H1 (cell line): ENCODE measurements around the gene PHC3. TPM values are rescaled to one million over a fixed set of nuclear protein-coding genes. Genes with fewer than 3 reads are reported as not detected.

Experiments used
- CTCF ChIA-PET: fragments of 300-600 bp; sonication (Branson Sonifier 250); formaldehyde crosslinking; loops from one replicate; lab custom pipeline; 2021; ENCODE audit not compliant: partially characterized antibody; lab: Charles Lee
- POLR2A ChIA-PET: fragments of 300-600 bp; sonication (Branson Sonifier 250); formaldehyde crosslinking; loops from one replicate; lab custom pipeline; 2021; ENCODE audit warnings: inconsistent platforms; ENCODE audit not compliant: partially characterized antibody; lab: Charles Lee
- DNase-seq, 2 experiments: peaks; one replicate each; pipeline versions ENCODE4 v3.0.0 to v3.0.0-alpha.2; 2010 to 2022; ENCODE audit warnings: low spot score in 2 of 2, low read depth in 1 of 2, mixed read lengths in 1 of 2
- FAIRE-seq: peaks from 2 replicates; lab custom pipeline; 2011; peaks lifted over from hg19 to GRCh38; lab: Jason Lieb, UNC
- H2AFZ ChIP-seq: 2 replicates; pipeline ENCODE4 v1.8.1; 2012; ENCODE audit warnings: low read length, inconsistent platforms
- H2AK5ac ChIP-seq: 2 replicates; pipeline ENCODE4 v1.6.1; 2013; ENCODE audit warnings: low read depth, low read length
- H2BK120ac ChIP-seq: replicated peaks from 2 replicates; pipeline ENCODE3; 2013; ENCODE audit warnings: low read depth, low read length, inconsistent platforms
- H2BK12ac ChIP-seq: 2 replicates; pipeline ENCODE4 v1.6.1; 2013; ENCODE audit warnings: low read depth, low read length
- H2BK15ac ChIP-seq: 2 replicates; pipeline ENCODE4 v1.6.1; 2013; ENCODE audit warnings: low read length
- H2BK20ac ChIP-seq: 2 replicates; pipeline ENCODE4 v1.6.1; 2013; ENCODE audit warnings: low read length
- H2BK5ac ChIP-seq: 2 replicates; pipeline ENCODE4 v1.6.1; 2013; ENCODE audit warnings: low read depth, low read length
- H3K14ac ChIP-seq: 2 replicates; pipeline ENCODE4 v1.6.1; 2013; ENCODE audit warnings: inconsistent platforms; ENCODE audit not compliant: insufficient read length
- H3K18ac ChIP-seq: 2 replicates; pipeline ENCODE4 v1.6.1; 2013; ENCODE audit warnings: low read length; ENCODE audit errors: extremely low read depth
- H3K23ac ChIP-seq: 2 replicates; pipeline ENCODE4 v1.6.1; 2013; ENCODE audit warnings: inconsistent platforms; ENCODE audit not compliant: insufficient read length
- H3K23me2 ChIP-seq: 2 replicates; pipeline ENCODE4 v1.6.1; 2013; ENCODE audit warnings: low read depth, low read length
- H3K27ac ChIP-seq: 2 replicates; pipeline ENCODE4 v1.6.1; 2011; ENCODE audit warnings: low read depth, low read length, inconsistent platforms
- H3K27me3 ChIP-seq, 4 experiments: replicated peaks in 1 of 4; 1 replicate in 1 of 4; 2 replicates in 3 of 4; pipeline versions ENCODE4 v1.6.1 to v1.8.1; 2011 to 2013; ENCODE audit warnings: low read length in 3 of 4, mild to moderate bottlenecking in 3 of 4, inconsistent platforms in 2 of 4, mixed read lengths in 2 of 4, moderate library complexity in 1 of 4; ENCODE audit not compliant: control insufficient read depth in 3 of 4, insufficient read depth in 3 of 4; ENCODE audit errors: extremely low read depth in 1 of 4
- H3K36me3 ChIP-seq, 4 experiments: 2 replicates each; pipeline versions ENCODE4 v1.6.1 to v1.8.1; 2011 to 2013; ENCODE audit warnings: mild to moderate bottlenecking in 4 of 4, low read length in 3 of 4, moderate library complexity in 2 of 4, control low read depth in 1 of 4, inconsistent platforms in 1 of 4; ENCODE audit not compliant: insufficient read depth in 4 of 4, control insufficient read depth in 2 of 4
- H3K4ac ChIP-seq: replicated peaks from 2 replicates; pipeline ENCODE3; 2013; ENCODE audit warnings: low read length, low read depth, mixed read lengths, inconsistent platforms; ENCODE audit not compliant: insufficient read length
- H3K4me1 ChIP-seq, 4 experiments: replicated peaks in 1 of 4; 1 replicate in 1 of 4; 2 replicates in 3 of 4; pipeline versions ENCODE4 v1.6.1 to v1.8.1; 2011 to 2013; ENCODE audit warnings: low read length in 3 of 4, inconsistent platforms in 2 of 4, mixed read lengths in 1 of 4; ENCODE audit not compliant: insufficient read depth in 4 of 4, control insufficient read depth in 3 of 4
- H3K4me2 ChIP-seq, 2 experiments: 2 replicates each; pipeline versions ENCODE4 v1.6.1 to v1.8.1; 2011 to 2013; ENCODE audit warnings: low read depth in 2 of 2, low read length in 2 of 2, control low read depth in 1 of 2, inconsistent platforms in 1 of 2, mild to moderate bottlenecking in 1 of 2; ENCODE audit not compliant: insufficient read depth in 1 of 2
- H3K4me3 ChIP-seq, 4 experiments: fragments of 200-600, 300-600 bp in 1 of 4; sonication (generic), shearing (Covaris generic), sonication (Bioruptor Twin) in 1 of 4; 2 replicates each; pipeline versions ENCODE4 v1.5.1 to v1.8.1; 2011 to 2016; ENCODE audit warnings: low read length in 4 of 4, low read depth in 3 of 4, control low read depth in 2 of 4, inconsistent platforms in 2 of 4, mild to moderate bottlenecking in 2 of 4, mixed read lengths in 1 of 4, moderate library complexity in 1 of 4; ENCODE audit not compliant: insufficient read depth in 2 of 4; ENCODE audit errors: extremely low read depth in 1 of 4
- H3K56ac ChIP-seq: replicated peaks from 2 replicates; pipeline ENCODE3; 2013; ENCODE audit warnings: low read depth, mild to moderate bottlenecking, mixed read lengths, low read length, inconsistent platforms; ENCODE audit not compliant: insufficient read length
- H3K79me1 ChIP-seq: 2 replicates; pipeline ENCODE4 v1.6.1; 2013; ENCODE audit warnings: low read depth, low read length, control low read depth
- H3K79me2 ChIP-seq, 2 experiments: 2 replicates each; pipeline versions ENCODE4 v1.6.1 to v1.8.1; 2012 to 2013; ENCODE audit warnings: low read length in 2 of 2, mild to moderate bottlenecking in 2 of 2, inconsistent platforms in 1 of 2; ENCODE audit not compliant: insufficient read depth in 2 of 2, control insufficient read depth in 1 of 2
- H3K9ac ChIP-seq, 4 experiments: replicated peaks in 1 of 4; 1 replicate in 1 of 4; 2 replicates in 3 of 4; pipeline versions ENCODE4 v1.6.1 to v1.8.1; 2011 to 2013; ENCODE audit warnings: low read depth in 3 of 4, low read length in 3 of 4, control low read depth in 2 of 4, mild to moderate bottlenecking in 2 of 4, moderate library complexity in 2 of 4, inconsistent platforms in 1 of 4; ENCODE audit errors: extremely low read depth in 1 of 4
- H3K9me3 ChIP-seq, 2 experiments: 2 replicates each; pipeline versions ENCODE4 v1.6.1 to v1.8.1; 2012 to 2013; ENCODE audit warnings: mild to moderate bottlenecking in 2 of 2, moderate library complexity in 2 of 2, control low read depth in 1 of 2, inconsistent platforms in 1 of 2, low read depth in 1 of 2, low read length in 1 of 2, mixed read lengths in 1 of 2; ENCODE audit not compliant: insufficient read depth in 2 of 2
- H4K20me1 ChIP-seq, 2 experiments: replicated peaks in 1 of 2; 2 replicates each; pipeline versions ENCODE3 to v1.8.1; 2011 to 2013; ENCODE audit warnings: inconsistent platforms in 2 of 2, low read length in 2 of 2, mild to moderate bottlenecking in 1 of 2; ENCODE audit not compliant: insufficient read depth in 2 of 2, control insufficient read depth in 1 of 2
- H4K5ac ChIP-seq: 2 replicates; pipeline ENCODE4 v1.6.1; 2013; ENCODE audit warnings: low read length, low read depth, mixed read lengths, inconsistent platforms; ENCODE audit not compliant: insufficient read length
- H4K8ac ChIP-seq: 2 replicates; pipeline ENCODE4 v1.8.0; 2013; ENCODE audit warnings: mild to moderate bottlenecking, moderate library complexity, low read length, inconsistent platforms; ENCODE audit not compliant: insufficient read depth; ENCODE audit errors: extremely low read depth
- H4K91ac ChIP-seq: replicated peaks from 2 replicates; pipeline ENCODE3; 2013; ENCODE audit warnings: low read length, mixed read lengths, inconsistent platforms; ENCODE audit not compliant: insufficient read length
- ASH2L ChIP-seq: fragments of 200-600, 300-600 bp; sonication (generic); IDR thresholded peaks from one replicate; pipeline ENCODE4 v1.7.1; 2017; ENCODE audit warnings: low read length
- CREB1 ChIP-seq: IDR thresholded peaks from 2 replicates; pipeline ENCODE4 v1.6.1; 2012; ENCODE audit warnings: inconsistent platforms
- HDAC2 ChIP-seq, 2 experiments: fragments of 300-600 bp in 1 of 2; sonication (generic) in 1 of 2; IDR thresholded peaks; 2 replicates each; pipeline ENCODE4 v1.6.1; 2011 to 2012; ENCODE audit warnings: low read depth in 2 of 2, low read length in 2 of 2, mild to moderate bottlenecking in 2 of 2, moderate library complexity in 2 of 2, borderline replicate concordance in 1 of 2, inconsistent platforms in 1 of 2
- MAFK ChIP-seq: IDR thresholded peaks from 2 replicates; pipeline ENCODE4 v1.6.1; 2012; ENCODE audit warnings: low read depth, mild to moderate bottlenecking, improper control_type of control experiment, low read length
- POLR2A ChIP-seq, 2 experiments: IDR thresholded peaks; 1 replicate in 1 of 2; 2 replicates in 1 of 2; pipeline ENCODE4 v1.6.1; 2011; ENCODE audit warnings: low read depth in 2 of 2, low read length in 2 of 2, mild to moderate bottlenecking in 2 of 2; ENCODE audit errors: control extremely low read depth in 1 of 2
- RAD21 ChIP-seq, 2 experiments: IDR thresholded peaks in 1 of 2; conservative IDR thresholded peaks in 1 of 2; 2 replicates each; pipeline ENCODE4 v1.6.1; 2011; ENCODE audit warnings: low read depth in 2 of 2, low read length in 2 of 2, improper control_type of control experiment in 1 of 2, inconsistent platforms in 1 of 2, mild to moderate bottlenecking in 1 of 2, moderate library complexity in 1 of 2
- SIN3A ChIP-seq, 2 experiments: IDR thresholded peaks in 1 of 2; conservative IDR thresholded peaks in 1 of 2; 2 replicates each; pipeline ENCODE4 v1.6.1; 2011 to 2012; ENCODE audit warnings: low read length in 2 of 2, improper control_type of control experiment in 1 of 2, low read depth in 1 of 2, mild to moderate bottlenecking in 1 of 2
- SRF ChIP-seq: IDR thresholded peaks from 2 replicates; pipeline ENCODE4 v1.6.1; 2011; ENCODE audit warnings: mild to moderate bottlenecking, low read depth, low read length, moderate library complexity
- WGBS, 2 experiments: shearing (Covaris generic) in 1 of 2; methylation state at CpG; one replicate each; pipeline versions ENCODE4 v1.1.6 to v1.1.7; 2013 to 2015; ENCODE audit warnings: low lambda C conversion rate in 2 of 2, mixed read lengths in 2 of 2, inconsistent platforms in 1 of 2, low coverage in 1 of 2, missing lambda C conversion rate in 1 of 2; ENCODE audit not compliant: insufficient replicate concordance in 2 of 2, insufficient coverage in 1 of 2, insufficient read length in 1 of 2; ENCODE audit errors: extremely low coverage in 1 of 2, missing lambda C conversion rate in 1 of 2; 5-methylcytosine and 5-hydroxymethylcytosine counted together
- polyA plus RNA-seq, 7 experiments: library from polyadenylated mRNA; depleted of rRNA in 3 of 7; stranded (reverse) in 5 of 7; unstranded in 2 of 7; fragments of >200 nt in 5 of 7; fragments of 200-250 nt in 2 of 7; gene quantifications; 1 replicate in 5 of 7; 2 replicates in 1 of 7; 4 replicates in 1 of 7; pipeline versions ENCODE4 v1.2.1 to v1.2.3, GENCODE V29; 2011 to 2013; ENCODE audit warnings: missing spikeins in 2 of 7, mixed read lengths in 2 of 7
- total RNA-seq: library from RNA; stranded (reverse); fragmentation: NEBNext Ultra II Directional; extraction: Animal tissue kit (Norgen Biotek cat#: 25700); gene quantifications from 2 replicates; pipeline ENCODE4 v1.2.1, GENCODE V29; 2021

Gene PHC3
- total and polyA plus RNA-seq, 2 of the 8 experiments (the other 6 are each of a cell fraction or from before 2014, with no cell fraction given) = 26.4 to 29.2 TPM

DNA sequence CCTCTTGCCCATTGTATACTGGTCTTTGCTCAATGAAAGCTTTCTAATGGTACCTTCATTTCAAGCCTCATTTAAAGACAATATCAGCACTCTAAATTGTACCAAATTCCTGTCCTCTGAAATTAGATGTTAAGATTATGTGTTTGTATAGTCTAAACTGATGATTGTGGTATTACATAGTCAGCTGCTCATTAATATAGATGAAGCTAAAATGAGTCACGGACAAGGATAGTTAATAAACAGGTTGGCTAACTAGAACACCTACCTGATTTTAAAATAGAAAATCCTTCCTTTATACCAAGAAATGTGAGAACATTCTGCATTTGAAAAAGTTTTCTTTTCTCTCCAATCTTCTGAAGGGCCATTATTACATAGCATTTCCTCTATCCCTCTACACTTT is 43.6 kb upstream of the PHC3 start:
- no peak overlapping the region for H3K18ac ChIP-seq
- no peak overlapping the region for H2BK120ac ChIP-seq
- H3K27me3 ChIP-seq = no peaks in the 10 kb centered on the region
- H3K4me2 ChIP-seq = peak overlapping the region; percentile 51 to 92; a peak in 2 of 4 replicates
- no peak overlapping the region for H3K23ac ChIP-seq
- ChIA-PET CTCF (interaction anchor here (1.0 kb wide), 1 partner anchor 8 kb away, joined by 3 read pairs; no protein-coding TSS in a partner anchor), POLR2A (interaction anchor here (0.9 to 1.8 kb wide), 3 partner anchors 8 to 44 kb away, joined by 3 to 4 read pairs (median 3); partner anchors contain the start of gene PHC3)
- H3K36me3 ChIP-seq = no peaks in the 10 kb centered on the region
- H3K9me3 ChIP-seq = no peaks in the 10 kb centered on the region
- H2BK20ac ChIP-seq = no peak overlapping the region
- TF ChIP-seq ASH2L (no peak), RAD21 (IDR thresholded peaks at IDR 0.05 in 1 of 2, conservative IDR thresholded peaks at IDR 0.05 in 1 of 2; ENCODE audit: low read depth in 2 of 2, low read length in 2 of 2) (no peak), POLR2A (IDR thresholded peaks at IDR 0.05; ENCODE audit: control extremely low read depth in 1 of 2, low read depth in 2 of 2, low read length in 2 of 2) (no peak), SIN3A (conservative IDR thresholded peaks at IDR 0.05 in 1 of 2, IDR thresholded peaks at IDR 0.05 in 1 of 2; ENCODE audit: low read depth in 1 of 2, low read length in 2 of 2) (no peak), HDAC2 (IDR thresholded peaks at IDR 0.05; ENCODE audit: borderline replicate concordance in 1 of 2, low read depth in 2 of 2, low read length in 2 of 2) (no peak), MAFK (no peak), SRF (no peak), CREB1 (no peak)
- H3K4ac ChIP-seq = no peak overlapping the region
- H4K5ac ChIP-seq = no peak overlapping the region
- H2AK5ac ChIP-seq = no peak overlapping the region
- H4K20me1 ChIP-seq = peaks cover 0 to 7% of the 10 kb centered on the region in 2 experiments
- H3K9ac ChIP-seq = no peak overlapping the region
- FAIRE-seq (no peak), DNase-seq (no peak)
- H2BK12ac ChIP-seq = no peak overlapping the region
- no peak overlapping the region for H4K8ac ChIP-seq
- H3K79me2 ChIP-seq = peaks cover 6 to 73% of the 10 kb centered on the region in 2 experiments
- H2BK5ac ChIP-seq = no peak overlapping the region
- H3K79me1 ChIP-seq = peaks cover 5% of the 10 kb centered on the region; the same call in 1 of the 2 replicates
- H3K14ac ChIP-seq = no peak overlapping the region
- no peak overlapping the region for H4K91ac ChIP-seq
- H3K4me1 ChIP-seq = peaks cover 0 to 4% (median 1%) of the 10 kb centered on the region in 4 experiments; a peak in 4 of 7 replicates
- H3K56ac ChIP-seq = no peak overlapping the region
- H3K23me2 ChIP-seq = peaks cover 4% of the 10 kb centered on the region
- no peak overlapping the region; a peak in 1 of 8 replicates for H3K4me3 ChIP-seq
- H3K27ac ChIP-seq = no peak overlapping the region
- WGBS, 2 experiments = 89% methylated on average over 1 of the region's 1 CpG; no CpG with 5 or more reads in 1 of the 2 experiments
- no peak overlapping the region for H2BK15ac ChIP-seq
- H2AFZ ChIP-seq = no peak overlapping the region
